Measurements from ENCODE around the gene ITGB8.

ITGB8 gene

DNA sequence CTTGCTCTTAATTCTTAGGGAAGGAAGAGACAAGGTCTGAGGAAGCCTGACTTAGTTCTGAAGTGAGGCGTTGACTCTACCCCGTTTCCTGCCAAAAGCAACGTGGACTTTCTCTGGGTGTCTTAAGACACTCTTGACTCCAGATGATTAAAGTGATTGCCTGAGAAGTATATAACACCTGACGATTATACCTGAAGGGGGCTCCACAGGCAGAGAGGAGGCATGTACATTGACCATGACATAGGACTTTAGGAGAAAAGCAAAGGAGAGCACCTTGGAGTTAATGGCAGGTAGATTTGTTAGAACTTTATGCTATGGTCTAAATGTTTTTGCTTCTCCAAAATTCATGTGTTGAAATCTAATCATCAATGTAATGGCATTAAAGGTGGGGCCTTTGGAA lies 15.9 kb downstream of the ITGB8 start:
- Histone ChIP-seq H3K4me1 (ENCODE audit: control insufficient read depth, low read depth, low read length) (no peaks in the 10 kb centered on the region), H2BK120ac (ENCODE audit: low read depth, low read length) (no peak overlapping the region), H3K79me2 (ENCODE audit: control insufficient read depth, insufficient read depth, low read length) (no peaks in the 10 kb centered on the region), H3K27ac (ENCODE audit: low read depth, low read length) (no peak overlapping the region), H4K5ac (ENCODE audit: low read length) (no peak overlapping the region), H3K36me3 (ENCODE audit: control insufficient read depth, insufficient read depth, low read length) (no peaks in the 10 kb centered on the region), H2AK5ac (ENCODE audit: low read length) (no peak overlapping the region), H2BK5ac (ENCODE audit: low read length) (no peak overlapping the region), H3K23ac (ENCODE audit: low read length) (no peak overlapping the region), H3K27me3 (ENCODE audit: insufficient read depth, low read length, poor library complexity) (no peaks in the 10 kb centered on the region), H4K8ac (ENCODE audit: low read depth, low read length) (no peak overlapping the region), H3K18ac (ENCODE audit: low read length) (no peak overlapping the region), H3K79me1 (ENCODE audit: low read length) (no peaks in the 10 kb centered on the region), H3K9ac (ENCODE audit: low read length) (no peak overlapping the region), H3K4me2 (ENCODE audit: low read length) (no peak overlapping the region), H3K56ac (ENCODE audit: low read length) (no peak overlapping the region), H3K4ac (ENCODE audit: low read depth, low read length) (no peak overlapping the region), H2BK15ac (replicated peaks; ENCODE audit: low read depth) (no peak overlapping the region), H3K4me3 (ENCODE audit: low read length) (no peak overlapping the region)
- DNase-seq: peak; percentile 17
- no CpG with 5 or more reads among the region's 4 CpGs for WGBS (ENCODE audit: extremely low coverage, insufficient coverage, low lambda C conversion rate)

DNA sequence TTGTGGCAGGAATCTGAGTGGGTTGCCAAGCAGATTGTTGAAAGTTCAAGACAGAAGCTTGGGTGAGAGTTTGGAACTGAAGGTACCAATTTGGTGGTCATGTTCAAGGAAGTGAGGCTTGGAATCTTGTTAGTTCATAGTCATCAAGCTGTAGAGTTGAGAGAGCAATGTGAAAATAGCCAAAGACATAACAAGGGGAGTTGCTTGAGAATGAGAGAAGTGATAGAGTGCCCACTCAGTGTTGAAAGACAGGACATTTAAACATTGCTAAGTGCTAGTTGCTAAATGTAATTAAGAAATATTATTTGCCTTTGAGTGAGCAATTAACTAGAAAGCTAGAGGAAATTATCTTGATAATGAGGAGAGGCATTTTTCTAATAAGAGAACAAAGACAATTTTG lies 17.0 kb downstream of the ITGB8 start:
- Histone ChIP-seq H3K18ac (ENCODE audit: low read length) (no peak overlapping the region), H4K5ac (ENCODE audit: low read length) (no peak overlapping the region), H3K56ac (ENCODE audit: low read length) (no peak overlapping the region), H3K79me2 (ENCODE audit: control insufficient read depth, insufficient read depth, low read length) (no peaks in the 10 kb centered on the region), H3K4me3 (ENCODE audit: low read length) (no peak overlapping the region), H3K4me2 (ENCODE audit: low read length) (no peak overlapping the region), H2BK15ac (replicated peaks; ENCODE audit: low read depth) (no peak overlapping the region), H3K4me1 (ENCODE audit: control insufficient read depth, low read depth, low read length) (no peaks in the 10 kb centered on the region), H2BK5ac (ENCODE audit: low read length) (no peak overlapping the region), H3K4ac (ENCODE audit: low read depth, low read length) (no peak overlapping the region), H3K36me3 (ENCODE audit: control insufficient read depth, insufficient read depth, low read length) (no peaks in the 10 kb centered on the region), H3K27ac (ENCODE audit: low read depth, low read length) (no peak overlapping the region), H3K9ac (ENCODE audit: low read length) (no peak overlapping the region), H2AK5ac (ENCODE audit: low read length) (no peak overlapping the region), H4K8ac (ENCODE audit: low read depth, low read length) (no peak overlapping the region), H3K79me1 (ENCODE audit: low read length) (no peaks in the 10 kb centered on the region), H3K27me3 (ENCODE audit: insufficient read depth, low read length, poor library complexity) (no peaks in the 10 kb centered on the region), H3K23ac (ENCODE audit: low read length) (no peak overlapping the region), H2BK120ac (ENCODE audit: low read depth, low read length) (no peak overlapping the region)
- DNase-seq: no peak

DNA sequence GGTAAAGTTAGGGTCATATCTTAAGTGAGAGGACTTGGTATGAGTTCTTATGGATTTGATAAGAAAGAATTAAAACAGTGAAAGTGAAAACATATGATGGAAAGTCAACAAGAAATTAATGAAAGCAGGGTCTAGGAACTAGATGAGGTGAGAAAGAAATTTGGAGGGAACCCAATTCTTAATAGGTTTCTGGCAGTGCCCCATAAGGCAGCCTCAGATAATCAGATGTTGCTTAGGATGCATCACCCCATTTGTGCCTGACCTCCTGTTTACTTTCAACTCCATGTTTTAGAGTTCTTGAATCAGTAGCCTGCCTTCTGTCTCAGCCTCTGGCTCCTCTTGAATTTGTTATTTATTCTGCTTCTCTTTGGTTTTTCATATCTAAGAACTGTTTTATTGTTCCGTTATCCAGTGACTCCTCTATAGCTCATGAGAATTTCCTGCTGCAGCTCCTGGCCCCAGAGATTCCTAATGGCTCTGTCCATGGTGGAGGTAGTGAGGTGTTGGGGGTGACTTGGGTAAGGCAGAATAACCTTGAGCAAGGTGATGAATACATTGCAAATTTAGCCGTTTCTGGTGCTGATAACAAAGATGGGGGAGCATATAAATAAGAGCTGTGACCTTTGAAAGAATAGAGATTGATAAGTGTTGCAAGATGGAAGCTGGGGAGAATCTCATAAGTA lies 17.6 kb downstream of the ITGB8 start:
- H3K79me2 ChIP-seq (ENCODE audit: control insufficient read depth, insufficient read depth, low read length): no peaks in the 10 kb centered on the region
- no peak overlapping the region for H3K4ac ChIP-seq (ENCODE audit: low read depth, low read length)
- H3K36me3 ChIP-seq (ENCODE audit: control insufficient read depth, insufficient read depth, low read length): no peaks in the 10 kb centered on the region
- H4K8ac ChIP-seq (ENCODE audit: low read depth, low read length): no peak overlapping the region
- H3K9ac ChIP-seq (ENCODE audit: low read length): no peak overlapping the region
- no peaks in the 10 kb centered on the region for H3K27me3 ChIP-seq (ENCODE audit: insufficient read depth, low read length, poor library complexity)
- no peak overlapping the region for H4K5ac ChIP-seq (ENCODE audit: low read length)
- DNase-seq: no peak
- H3K27ac ChIP-seq (ENCODE audit: low read depth, low read length): no peak overlapping the region
- no peaks in the 10 kb centered on the region for H3K4me1 ChIP-seq (ENCODE audit: control insufficient read depth, low read depth, low read length)
- H3K18ac ChIP-seq (ENCODE audit: low read length): no peak overlapping the region
- no peaks in the 10 kb centered on the region for H3K79me1 ChIP-seq (ENCODE audit: low read length)
- H2AK5ac ChIP-seq (ENCODE audit: low read length): no peak overlapping the region
- no peak overlapping the region for H3K56ac ChIP-seq (ENCODE audit: low read length)
- no peak overlapping the region for H2BK15ac ChIP-seq (replicated peaks; ENCODE audit: low read depth)
- H3K4me2 ChIP-seq (ENCODE audit: low read length): no peak overlapping the region
- no CpG with 5 or more reads among the region's 2 CpGs for WGBS (ENCODE audit: extremely low coverage, insufficient coverage, low lambda C conversion rate)
- no peak overlapping the region for H3K4me3 ChIP-seq (ENCODE audit: low read length)
- H2BK120ac ChIP-seq (ENCODE audit: low read depth, low read length): no peak overlapping the region
- no peak overlapping the region for H2BK5ac ChIP-seq (ENCODE audit: low read length)
- no peak overlapping the region for H3K23ac ChIP-seq (ENCODE audit: low read length)

DNA sequence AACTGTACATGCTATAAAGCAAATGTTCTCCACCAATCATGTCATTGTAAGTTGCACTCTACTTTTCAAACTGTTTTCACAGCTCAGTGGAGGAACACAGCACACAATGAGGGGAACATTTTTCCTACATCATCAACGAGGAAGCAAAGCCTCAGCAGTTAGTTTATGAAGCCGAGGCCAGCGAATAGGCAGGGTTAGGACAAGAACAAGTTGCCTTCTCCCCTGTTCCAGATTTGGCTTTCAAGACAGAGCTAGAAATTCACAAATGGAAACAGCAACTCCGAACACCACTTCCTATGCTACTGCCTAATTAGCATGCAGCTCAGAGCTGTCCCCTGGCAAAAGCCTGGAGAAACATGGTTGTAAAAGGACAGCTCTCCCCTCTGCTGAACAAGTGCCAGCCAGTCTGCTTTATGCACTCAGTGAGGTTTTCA lies 19.8 kb downstream of the ITGB8 start:
- H3K23ac ChIP-seq (ENCODE audit: low read length): no peak overlapping the region
- H3K27ac ChIP-seq (ENCODE audit: low read depth, low read length): no peak overlapping the region
- no peak overlapping the region for H4K5ac ChIP-seq (ENCODE audit: low read length)
- H3K4me2 ChIP-seq (ENCODE audit: low read length): no peak overlapping the region
- DNase-seq: peak; percentile 28
- H2BK5ac ChIP-seq (ENCODE audit: low read length): no peak overlapping the region
- H3K4me1 ChIP-seq (ENCODE audit: control insufficient read depth, low read depth, low read length): no peaks in the 10 kb centered on the region
- no peak overlapping the region for H3K56ac ChIP-seq (ENCODE audit: low read length)
- no peak overlapping the region for H4K8ac ChIP-seq (ENCODE audit: low read depth, low read length)
- H2BK15ac ChIP-seq (replicated peaks; ENCODE audit: low read depth): no peak overlapping the region
- no peak overlapping the region for H3K9ac ChIP-seq (ENCODE audit: low read length)
- H3K79me1 ChIP-seq (ENCODE audit: low read length): no peaks in the 10 kb centered on the region
- no peak overlapping the region for H3K18ac ChIP-seq (ENCODE audit: low read length)
- H3K27me3 ChIP-seq (ENCODE audit: insufficient read depth, low read length, poor library complexity): no peaks in the 10 kb centered on the region
- H3K36me3 ChIP-seq (ENCODE audit: control insufficient read depth, insufficient read depth, low read length): no peaks in the 10 kb centered on the region
- no peak overlapping the region for H2AK5ac ChIP-seq (ENCODE audit: low read length)
- no peak overlapping the region for H3K4ac ChIP-seq (ENCODE audit: low read depth, low read length)
- no peaks in the 10 kb centered on the region for H3K79me2 ChIP-seq (ENCODE audit: control insufficient read depth, insufficient read depth, low read length)
- H3K4me3 ChIP-seq (ENCODE audit: low read length): no peak overlapping the region
- WGBS (ENCODE audit: extremely low coverage, insufficient coverage, low lambda C conversion rate): no CpG with 5 or more reads among the region's 4 CpGs
- no peak overlapping the region for H2BK120ac ChIP-seq (ENCODE audit: low read depth, low read length)

DNA sequence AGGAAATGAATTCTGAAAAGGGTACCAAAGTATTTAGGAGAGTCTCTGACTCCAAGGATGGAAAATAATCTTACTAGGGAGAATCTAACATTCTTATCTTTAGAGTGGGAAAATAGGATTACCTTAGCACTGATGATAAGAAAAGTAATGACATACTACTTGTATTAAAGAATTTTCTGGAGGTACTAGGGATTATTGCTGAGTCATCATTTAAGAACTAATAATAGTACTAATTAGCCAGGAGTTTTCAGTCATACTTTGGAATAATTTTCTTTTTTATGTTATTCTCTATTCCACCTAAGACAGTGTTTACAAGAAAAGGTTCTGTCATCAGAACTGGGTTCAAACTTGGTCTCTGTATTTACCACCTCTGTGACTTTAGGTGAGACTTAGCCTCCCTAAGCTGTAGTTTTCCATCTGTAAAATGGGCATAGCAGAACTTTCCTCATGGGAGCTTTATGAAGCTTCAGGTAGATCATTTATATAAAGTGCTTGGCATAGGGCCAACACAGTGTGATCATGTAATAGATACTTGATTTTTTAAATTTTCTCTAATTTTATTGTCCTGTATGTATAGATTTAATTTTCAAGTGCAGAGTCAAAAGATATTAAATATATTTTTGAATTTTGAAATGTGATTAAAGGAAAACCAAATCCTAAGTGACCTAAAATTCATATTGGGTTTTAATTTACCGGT lies 20.4 kb downstream of the ITGB8 start:
- Histone ChIP-seq H3K27me3 (ENCODE audit: insufficient read depth, low read length, poor library complexity) (no peaks in the 10 kb centered on the region), H3K18ac (ENCODE audit: low read length) (no peak overlapping the region), H2AK5ac (ENCODE audit: low read length) (no peak overlapping the region), H2BK5ac (ENCODE audit: low read length) (no peak overlapping the region), H3K4me3 (ENCODE audit: low read length) (no peak overlapping the region), H3K36me3 (ENCODE audit: control insufficient read depth, insufficient read depth, low read length) (no peaks in the 10 kb centered on the region), H3K4ac (ENCODE audit: low read depth, low read length) (no peak overlapping the region), H3K4me1 (ENCODE audit: control insufficient read depth, low read depth, low read length) (no peaks in the 10 kb centered on the region), H4K5ac (ENCODE audit: low read length) (no peak overlapping the region), H3K56ac (ENCODE audit: low read length) (no peak overlapping the region), H4K8ac (ENCODE audit: low read depth, low read length) (no peak overlapping the region), H3K79me2 (ENCODE audit: control insufficient read depth, insufficient read depth, low read length) (no peaks in the 10 kb centered on the region), H3K79me1 (ENCODE audit: low read length) (no peaks in the 10 kb centered on the region), H3K4me2 (ENCODE audit: low read length) (no peak overlapping the region), H2BK15ac (replicated peaks; ENCODE audit: low read depth) (no peak overlapping the region), H2BK120ac (ENCODE audit: low read depth, low read length) (no peak overlapping the region), H3K9ac (ENCODE audit: low read length) (no peak overlapping the region), H3K27ac (ENCODE audit: low read depth, low read length) (no peak overlapping the region), H3K23ac (ENCODE audit: low read length) (no peak overlapping the region)
- no peak for DNase-seq
- 100% methylated on average over 1 of the region's 1 CpG for WGBS (ENCODE audit: extremely low coverage, insufficient coverage, low lambda C conversion rate)

DNA sequence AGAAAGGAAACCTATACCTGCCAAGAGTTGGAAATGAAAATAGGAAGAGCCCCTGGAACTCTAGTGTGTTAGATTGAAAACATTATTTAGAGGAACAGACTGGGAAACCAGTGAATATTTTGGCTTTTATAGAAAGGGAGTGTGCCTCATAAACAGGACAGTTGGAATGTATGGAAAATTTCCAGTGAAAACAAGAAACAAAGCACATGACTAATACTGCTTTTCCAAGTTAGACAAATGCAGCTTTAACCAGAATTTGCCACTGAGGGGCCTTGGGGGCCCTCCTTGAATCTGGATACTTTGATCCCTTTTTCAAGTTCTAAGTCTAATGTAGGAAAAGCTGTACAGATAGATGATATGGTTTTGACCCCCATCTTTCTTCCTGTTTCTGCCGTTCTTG lies 21.2 kb downstream of the ITGB8 start:
- WGBS (ENCODE audit: extremely low coverage, insufficient coverage, low lambda C conversion rate): no CpG with 5 or more reads among the region's 1 CpG
- H3K79me1 ChIP-seq (ENCODE audit: low read length): no peaks in the 10 kb centered on the region
- no peak overlapping the region for H4K5ac ChIP-seq (ENCODE audit: low read length)
- H3K79me2 ChIP-seq (ENCODE audit: control insufficient read depth, insufficient read depth, low read length): no peaks in the 10 kb centered on the region
- H3K4me3 ChIP-seq (ENCODE audit: low read length): no peak overlapping the region
- H3K4me2 ChIP-seq (ENCODE audit: low read length): no peak overlapping the region
- no peak overlapping the region for H3K27ac ChIP-seq (ENCODE audit: low read depth, low read length)
- no peak for DNase-seq
- no peak overlapping the region for H2BK5ac ChIP-seq (ENCODE audit: low read length)
- H3K27me3 ChIP-seq (ENCODE audit: insufficient read depth, low read length, poor library complexity): no peaks in the 10 kb centered on the region
- H3K18ac ChIP-seq (ENCODE audit: low read length): no peak overlapping the region
- no peak overlapping the region for H3K23ac ChIP-seq (ENCODE audit: low read length)
- no peak overlapping the region for H3K9ac ChIP-seq (ENCODE audit: low read length)
- H2AK5ac ChIP-seq (ENCODE audit: low read length): no peak overlapping the region
- H2BK120ac ChIP-seq (ENCODE audit: low read depth, low read length): no peak overlapping the region
- no peaks in the 10 kb centered on the region for H3K4me1 ChIP-seq (ENCODE audit: control insufficient read depth, low read depth, low read length)
- H3K56ac ChIP-seq (ENCODE audit: low read length): no peak overlapping the region
- no peaks in the 10 kb centered on the region for H3K36me3 ChIP-seq (ENCODE audit: control insufficient read depth, insufficient read depth, low read length)
- no peak overlapping the region for H2BK15ac ChIP-seq (replicated peaks; ENCODE audit: low read depth)
- no peak overlapping the region for H4K8ac ChIP-seq (ENCODE audit: low read depth, low read length)
- no peak overlapping the region for H3K4ac ChIP-seq (ENCODE audit: low read depth, low read length)
